Ovary (tissue), 3 donors: ENCODE results near the gene SLC44A1.

Experiments used
- CTCF ChIP-seq, 3 donors: fragments of 450-650 bp in 2 of 3; fragments of 200-600 bp in 1 of 3; IDR thresholded peaks; one replicate each; pipeline versions ENCODE4 v1.5.1 to v1.8.0; 2016 to 2022; ENCODE audit warnings: antibody characterized with exemption in 3 of 3, mild to moderate bottlenecking in 1 of 3
- EP300 ChIP-seq: sonication (generic); formaldehyde crosslinking; IDR thresholded peaks from one replicate; pipeline ENCODE4 v1.6.1; 2017; ENCODE audit warnings: antibody characterized with exemption
- POLR2A ChIP-seq: fragments of 450-650 bp; IDR thresholded peaks from one replicate; pipeline ENCODE4 v1.6.1; 2017; ENCODE audit warnings: antibody characterized with exemption, mild to moderate bottlenecking, moderate library complexity
- donor health status: DM: no; HTN: no; CAD: no.

DNA sequence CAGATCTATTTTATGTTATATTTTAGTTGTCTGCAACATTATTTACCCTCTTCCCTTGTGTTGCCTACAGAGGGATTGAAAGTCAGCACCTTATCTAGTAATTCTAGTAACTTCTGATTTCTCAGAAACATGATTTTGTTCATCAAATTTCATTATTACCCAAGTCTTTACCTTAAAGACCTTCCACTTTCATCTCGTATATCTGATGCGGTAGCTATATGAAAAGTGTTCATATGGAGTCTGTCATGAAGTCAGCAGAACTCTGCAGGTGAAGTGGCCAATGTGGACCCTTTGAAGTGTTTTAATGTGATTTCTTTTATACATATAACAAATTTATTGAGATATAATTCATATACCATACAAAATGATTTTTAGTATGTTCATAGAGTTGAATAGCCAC lies 40.0 kb downstream of the SLC44A1 start:
- TF ChIP-seq CTCF (IDR thresholded peaks at IDR 0.05) (no peak), POLR2A (no peak), EP300 (no peak)
